Measurements from ENCODE around the gene LTBP1.

Gene LTBP1

DNA sequence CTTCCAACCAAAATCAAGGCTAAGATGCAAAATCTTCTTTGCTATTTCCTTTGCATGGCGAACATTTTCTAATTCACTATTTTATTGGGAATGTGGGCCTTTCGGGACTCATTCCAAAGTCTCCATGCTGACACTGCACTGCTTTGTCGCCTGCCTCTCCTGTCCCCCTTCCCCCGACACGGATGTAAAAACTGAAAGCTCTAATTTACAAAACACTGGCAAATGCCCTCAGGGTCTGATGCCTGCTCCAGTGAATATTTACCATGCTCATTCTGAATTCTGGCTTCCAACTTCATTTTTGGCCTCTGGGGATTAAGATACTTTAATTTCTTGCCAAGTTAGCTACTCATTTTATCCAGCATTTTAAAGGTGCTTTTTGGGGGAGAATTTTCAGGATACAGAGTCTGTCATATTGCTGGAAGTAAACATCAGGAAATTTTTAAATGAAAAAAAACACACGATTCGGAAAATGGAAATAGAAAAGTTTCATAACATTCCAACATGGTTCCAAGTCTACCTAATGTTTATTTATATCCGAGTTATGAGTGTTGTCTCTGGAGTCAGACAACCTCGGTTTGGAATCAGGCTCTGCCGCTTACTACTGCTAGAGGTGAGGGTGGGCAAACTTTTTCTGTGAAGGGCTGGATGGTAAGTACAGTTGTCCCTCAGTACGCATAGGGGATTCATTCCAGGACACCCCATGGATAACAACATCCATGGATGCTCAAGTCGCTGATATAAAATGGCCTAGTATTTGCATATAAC lies 14.6 kb upstream of the LTBP1 start:
- DNase-seq, result no peak

DNA sequence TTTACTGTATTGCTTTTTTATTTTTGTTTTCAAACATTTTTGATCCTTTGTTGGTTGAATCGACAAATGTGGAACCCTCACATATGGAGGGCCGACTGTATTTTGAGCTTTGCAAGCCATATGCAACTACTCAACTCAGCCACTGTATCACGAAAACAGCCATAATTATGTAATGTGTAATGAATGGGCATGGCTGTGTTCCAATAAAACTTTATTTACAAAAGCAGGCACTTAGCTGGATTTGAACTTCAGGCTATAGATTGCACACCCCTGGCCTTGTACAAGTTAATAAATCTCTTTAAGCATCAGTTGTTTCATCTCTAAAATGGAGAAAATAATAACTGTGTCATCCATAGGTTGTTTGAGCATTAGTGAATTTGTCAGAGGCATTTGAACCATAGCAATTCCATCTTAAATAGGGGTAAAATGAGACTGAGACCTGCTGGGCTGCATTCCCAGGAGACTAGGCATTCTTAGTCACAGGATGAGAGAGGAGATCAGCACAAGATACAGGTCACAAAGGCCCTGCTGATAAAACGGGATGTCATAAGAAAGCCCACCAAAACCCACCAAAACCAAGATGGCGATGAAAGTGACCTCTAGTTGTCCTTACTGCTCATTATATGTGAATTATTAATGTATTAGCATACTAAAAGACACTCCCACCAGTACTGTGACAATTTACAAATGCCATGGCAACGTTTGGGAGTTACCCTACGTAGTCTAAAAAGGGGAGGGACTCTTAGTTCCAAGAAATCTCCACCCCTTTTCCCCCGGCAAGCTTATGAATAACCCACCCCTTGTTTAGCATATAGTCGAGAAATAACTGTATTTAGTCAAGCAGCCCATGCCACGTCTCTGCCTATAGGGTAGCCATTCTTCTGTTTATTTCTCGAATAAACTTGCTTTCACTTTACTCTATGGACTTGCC lies 13.7 kb upstream of the LTBP1 start:
- DNase-seq, result no peak

- DNase-seq, result no peak
These were observed 13.0 kb upstream of the LTBP1 start for GRCh38 chr2:32933756-32934095.

GRCh38 chr2:32937602-32938448 lies 8.9 kb upstream of the LTBP1 start:
- DNase-seq, result no peak

DNA sequence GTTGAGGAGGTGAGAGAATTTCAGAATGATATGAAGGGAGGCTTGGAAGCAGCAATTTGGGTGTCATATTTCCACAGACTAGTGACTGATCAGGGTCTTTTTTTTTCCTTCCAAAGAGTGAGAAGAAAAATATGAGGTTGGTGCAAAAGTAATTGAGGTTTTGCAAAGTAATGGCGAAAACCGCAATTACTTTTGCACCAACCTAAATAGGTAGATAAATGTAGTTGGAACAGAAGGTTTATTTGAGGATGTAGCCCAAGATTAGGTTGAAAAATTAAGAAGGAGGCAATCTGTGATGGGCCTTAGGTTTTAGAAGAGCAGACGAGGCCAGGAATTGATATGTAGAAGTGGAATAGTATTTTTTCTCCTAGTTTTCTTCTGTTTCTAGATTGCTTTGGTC lies 7.8 kb upstream of the LTBP1 start:
- DNase-seq, result no peak

GRCh38 chr2:32940316-32940997 lies 6.3 kb upstream of the LTBP1 start:
- DNase-seq, result no peak

GRCh38 chr2:32941944-32942690 lies 4.6 kb upstream of the LTBP1 start:
- DNase-seq, result no peak

GRCh38 chr2:32942793-32943485 lies 3.8 kb upstream of the LTBP1 start:
- DNase-seq, result no peak

GRCh38 chr2:32945286-32945685 lies 1.5 kb upstream of the LTBP1 start:
- no peak for DNase-seq

GRCh38 chr2:32947076-32947483 lies 327 bp downstream of the LTBP1 start:
- DNase-seq, result no peak

DNA sequence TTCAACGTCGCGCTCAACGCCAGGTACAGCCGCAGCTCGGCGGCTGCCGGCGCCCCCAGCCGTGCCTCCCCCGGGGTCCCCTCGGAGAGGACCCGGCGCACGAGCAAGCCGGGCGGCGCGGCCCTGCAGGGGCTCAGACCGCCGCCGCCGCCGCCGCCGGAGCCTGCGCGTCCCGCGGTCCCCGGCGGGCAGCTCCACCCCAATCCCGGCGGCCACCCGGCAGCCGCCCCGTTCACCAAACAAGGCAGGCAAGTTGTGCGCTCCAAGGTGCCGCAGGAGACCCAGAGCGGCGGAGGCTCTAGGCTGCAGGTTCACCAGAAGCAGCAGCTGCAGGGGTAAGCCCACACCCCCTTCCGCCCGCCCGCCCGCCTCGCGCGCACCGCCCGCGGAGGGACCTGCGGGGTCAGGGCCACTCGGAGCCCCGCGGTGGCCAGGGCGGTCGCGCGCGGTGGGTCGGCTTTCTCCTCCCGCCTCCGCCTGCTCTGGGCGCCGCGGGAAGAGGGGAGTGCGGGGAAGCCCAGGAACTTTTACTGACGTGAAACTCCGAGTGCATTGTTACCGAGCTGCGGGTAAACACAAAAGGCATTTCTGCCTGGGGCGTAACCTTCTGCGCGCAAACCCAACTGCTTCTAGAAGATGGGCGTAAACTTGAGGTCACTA lies 861 bp downstream of the LTBP1 start:
- DNase-seq, result no peak

GRCh38 chr2:32948266-32948665 lies 1.5 kb downstream of the LTBP1 start:
- DNase-seq, result no peak

- DNase-seq, result no peak
These were observed 2.5 kb downstream of the LTBP1 start for GRCh38 chr2:32949260-32949659.

- DNase-seq, result no peak
These were observed 4.9 kb downstream of the LTBP1 start for GRCh38 chr2:32951672-32952071.

GRCh38 chr2:32952761-32953476 lies 6.2 kb downstream of the LTBP1 start:
- no peak for DNase-seq

GRCh38 chr2:32954206-32954605 lies 7.5 kb downstream of the LTBP1 start:
- DNase-seq, result no peak

- no peak for DNase-seq
These were observed 12.1 kb downstream of the LTBP1 start for GRCh38 chr2:32958821-32959220.

GRCh38 chr2:32960238-32960637 lies 13.5 kb downstream of the LTBP1 start:
- no peak for DNase-seq

DNA sequence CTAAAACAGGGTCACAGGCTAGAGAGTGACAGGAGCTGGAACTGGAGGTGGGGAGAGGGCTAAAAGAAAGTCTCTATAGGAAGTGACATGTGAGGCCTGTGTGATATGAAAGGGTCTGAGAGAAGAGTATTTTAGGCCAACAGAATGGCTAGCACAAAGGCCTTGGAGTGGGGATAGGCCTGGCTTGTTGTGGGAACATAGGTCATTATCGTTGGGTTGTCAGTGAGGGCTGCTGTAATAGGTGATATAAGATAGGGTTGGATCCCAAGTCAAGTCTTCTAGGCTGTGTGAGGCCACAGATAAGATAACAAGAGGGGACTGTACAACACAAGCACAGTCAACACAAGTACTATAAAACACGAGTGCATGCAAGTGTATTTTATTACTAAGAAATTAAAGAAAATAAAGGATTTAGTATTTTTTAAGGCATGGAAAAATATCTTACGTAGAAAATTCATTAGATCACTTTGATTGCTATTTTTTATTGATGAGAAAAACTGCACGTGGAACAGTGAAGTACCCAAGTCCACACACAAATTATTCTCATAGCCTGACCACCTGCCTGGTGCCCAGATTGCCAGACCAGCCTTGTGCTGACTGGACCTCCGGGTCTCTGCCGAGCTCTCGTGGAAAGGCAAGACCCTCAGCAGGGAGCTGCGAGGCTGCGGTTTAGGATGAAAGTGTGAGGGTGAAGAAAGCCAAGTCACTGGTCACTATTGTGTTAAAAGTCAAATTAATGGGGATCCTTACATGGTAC lies 14.1 kb downstream of the LTBP1 start:
- DNase-seq, result no peak
